ENCODE measurements around the gene CHRNA1. TPM values are rescaled to one million over a fixed set of nuclear protein-coding genes. Genes with fewer than 3 reads are reported as not detected.

Gene CHRNA1
- total RNA-seq, 2 experiments from 2014 or later, result not detected

- Mint-ChIP-seq H3K27ac (no peak overlapping the region), H3K4me3 (no peak overlapping the region), H3K4me1 (peaks cover 39% of the 10 kb centered on the region), H3K36me3 (ENCODE audit: low read depth) (no peaks in the 10 kb centered on the region), H3K9me3 (ENCODE audit: low read depth) (no peaks in the 10 kb centered on the region), H3K27me3 (no peaks in the 10 kb centered on the region)
- intact Hi-C loops (cut with DNase I, micrococcal nuclease), result no loop called here
- ATAC-seq (no peak), DNase-seq (no peak)
- ChIA-PET POLR2A (no interaction called here), CTCF (interaction anchor here (0.5 to 1.3 kb wide), 6 partner anchors 9 to 211 kb away, joined by 3 to 5 read pairs (median 4); no protein-coding TSS in a partner anchor)
Measured at GRCh38 chr2:174792309-174793025, 28.2 kb upstream of the CHRNA1 start.

- Mint-ChIP-seq H3K27ac (no peak overlapping the region), H3K27me3 (no peaks in the 10 kb centered on the region), H3K4me3 (no peak overlapping the region), H3K36me3 (ENCODE audit: low read depth) (no peaks in the 10 kb centered on the region), H3K4me1 (peaks cover 40% of the 10 kb centered on the region), H3K9me3 (ENCODE audit: low read depth) (no peaks in the 10 kb centered on the region)
- no peak for ATAC-seq
- POLR2A ChIA-PET, result no interaction called here
- no peak for DNase-seq
- CTCF ChIA-PET, result interaction anchor here (0.5 to 1.3 kb wide), 5 partner anchors 9 to 373 kb away, joined by 3 to 5 read pairs (median 4); no protein-coding TSS in a partner anchor
- intact Hi-C loops (cut with DNase I, micrococcal nuclease), result no loop called here
Measured at GRCh38 chr2:174791746-174792280, 27.5 kb upstream of the CHRNA1 start.

DNA sequence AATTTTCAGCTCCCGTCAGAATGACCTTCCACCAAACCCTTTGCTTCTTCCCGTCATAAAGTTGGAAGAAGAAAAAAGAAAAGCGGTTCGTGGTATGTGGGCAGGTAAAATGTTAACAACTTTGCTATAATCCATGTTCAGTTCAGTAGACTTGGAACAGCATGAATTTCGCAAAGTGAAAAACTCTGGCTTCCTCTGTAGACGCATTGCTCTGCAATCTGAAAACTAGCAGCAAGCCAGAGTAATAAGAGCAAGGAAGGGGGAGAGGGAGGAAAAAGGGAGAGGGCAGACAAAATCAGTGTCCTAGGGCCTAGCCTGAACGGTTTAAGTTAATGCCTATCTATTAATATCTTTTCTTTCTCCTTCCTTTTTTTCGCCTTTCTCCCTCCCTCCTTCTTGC is 26.7 kb upstream of the CHRNA1 start:
- intact Hi-C loops (cut with DNase I, micrococcal nuclease), result no loop called here
- Mint-ChIP-seq H3K36me3 (ENCODE audit: low read depth) (no peaks in the 10 kb centered on the region), H3K27ac (no peak overlapping the region), H3K4me1 (peaks cover 32% of the 10 kb centered on the region), H3K9me3 (ENCODE audit: low read depth) (no peaks in the 10 kb centered on the region), H3K4me3 (no peak overlapping the region), H3K27me3 (no peaks in the 10 kb centered on the region)
- DNase-seq (no peak), ATAC-seq (no peak)
- POLR2A ChIA-PET, result no interaction called here
- CTCF ChIA-PET, result interaction anchor here (0.6 to 1.4 kb wide), 2 partner anchors 12 to 373 kb away, joined by 3 to 4 read pairs; no protein-coding TSS in a partner anchor

GRCh38 chr2:174789001-174789400 is 24.7 kb upstream of the CHRNA1 start:
- no peak overlapping the region for H3K27ac Mint-ChIP-seq
- H3K27me3 Mint-ChIP-seq, result no peaks in the 10 kb centered on the region
- ATAC-seq (no peak), DNase-seq (no peak)
- ChIA-PET CTCF (interaction anchor here (1.0 kb wide), 2 partner anchors 40 to 90 kb away, joined by 3 read pairs; no protein-coding TSS in a partner anchor), POLR2A (no interaction called here)
- intact Hi-C loops (cut with DNase I, micrococcal nuclease), result no loop called here
- peaks cover 17% of the 10 kb centered on the region for H3K4me1 Mint-ChIP-seq
- no peaks in the 10 kb centered on the region for H3K36me3 Mint-ChIP-seq (ENCODE audit: low read depth)
- no peak overlapping the region for H3K4me3 Mint-ChIP-seq
- no peaks in the 10 kb centered on the region for H3K9me3 Mint-ChIP-seq (ENCODE audit: low read depth)

- H3K27ac Mint-ChIP-seq, result peak overlapping the region; percentile 78
- POLR2A ChIA-PET, result no interaction called here
- no peak for DNase-seq
- no peaks in the 10 kb centered on the region for H3K9me3 Mint-ChIP-seq (ENCODE audit: low read depth)
- CTCF ChIA-PET, result interaction anchor here (1.0 kb wide), 1 partner anchor 39 kb away, joined by 3 read pairs; no protein-coding TSS in a partner anchor
- peaks cover 17% of the 10 kb centered on the region for H3K4me1 Mint-ChIP-seq
- no peak overlapping the region for H3K4me3 Mint-ChIP-seq
- H3K36me3 Mint-ChIP-seq (ENCODE audit: low read depth), result no peaks in the 10 kb centered on the region
- intact Hi-C loops (cut with DNase I, micrococcal nuclease), result no loop called here
- H3K27me3 Mint-ChIP-seq, result no peaks in the 10 kb centered on the region
- ATAC-seq, result peak; percentile 39
Measured at GRCh38 chr2:174788291-174788929, 24.1 kb upstream of the CHRNA1 start.

DNA sequence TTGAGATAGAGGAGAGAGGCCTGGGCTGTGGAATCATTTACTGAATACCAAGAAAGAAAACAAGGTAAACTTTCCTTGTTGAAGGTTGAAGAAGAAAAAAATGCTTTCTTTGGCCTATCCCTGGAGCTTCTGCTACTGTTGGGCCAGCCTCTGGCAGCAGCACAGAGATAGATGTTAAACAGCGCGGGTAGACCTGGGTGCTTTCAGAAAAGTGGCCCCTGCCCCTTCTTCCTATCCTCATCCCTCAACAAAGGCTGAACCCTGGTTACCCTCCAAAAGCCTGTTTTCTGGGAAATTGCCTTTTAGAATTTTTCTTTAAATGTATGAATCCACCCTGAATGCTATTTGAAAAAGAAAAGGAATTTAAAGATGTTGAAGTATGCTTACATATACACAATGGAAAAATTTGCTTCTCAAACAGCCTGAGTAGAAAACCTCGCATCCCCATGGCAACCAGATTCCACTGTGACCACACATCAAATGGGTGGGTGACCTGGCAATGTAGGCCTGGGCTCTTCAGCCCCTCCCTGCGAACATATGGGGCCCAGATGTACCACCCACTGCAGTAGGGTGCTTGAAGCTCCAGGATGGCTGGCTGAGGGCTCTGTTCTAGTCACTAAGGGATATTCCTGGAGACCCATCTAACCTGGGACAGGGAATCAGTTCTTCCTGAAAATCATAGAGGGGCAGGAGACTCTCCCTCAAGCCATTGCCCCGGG is 23.4 kb upstream of the CHRNA1 start:
- H3K27ac Mint-ChIP-seq, result peak overlapping the region; percentile 78
- H3K4me3 Mint-ChIP-seq, result no peak overlapping the region
- CTCF ChIA-PET, result interaction anchor here (1.5 kb wide), 1 partner anchor 100 kb away, joined by 4 read pairs; no protein-coding TSS in a partner anchor
- H3K4me1 Mint-ChIP-seq, result peaks cover 15% of the 10 kb centered on the region
- intact Hi-C loops (cut with DNase I, micrococcal nuclease), result no loop called here
- H3K27me3 Mint-ChIP-seq, result no peaks in the 10 kb centered on the region
- POLR2A ChIA-PET, result no interaction called here
- no peaks in the 10 kb centered on the region for H3K9me3 Mint-ChIP-seq (ENCODE audit: low read depth)
- H3K36me3 Mint-ChIP-seq (ENCODE audit: low read depth), result no peaks in the 10 kb centered on the region
- peak; percentile 25 for DNase-seq
- peak; percentile 26 for ATAC-seq

DNA sequence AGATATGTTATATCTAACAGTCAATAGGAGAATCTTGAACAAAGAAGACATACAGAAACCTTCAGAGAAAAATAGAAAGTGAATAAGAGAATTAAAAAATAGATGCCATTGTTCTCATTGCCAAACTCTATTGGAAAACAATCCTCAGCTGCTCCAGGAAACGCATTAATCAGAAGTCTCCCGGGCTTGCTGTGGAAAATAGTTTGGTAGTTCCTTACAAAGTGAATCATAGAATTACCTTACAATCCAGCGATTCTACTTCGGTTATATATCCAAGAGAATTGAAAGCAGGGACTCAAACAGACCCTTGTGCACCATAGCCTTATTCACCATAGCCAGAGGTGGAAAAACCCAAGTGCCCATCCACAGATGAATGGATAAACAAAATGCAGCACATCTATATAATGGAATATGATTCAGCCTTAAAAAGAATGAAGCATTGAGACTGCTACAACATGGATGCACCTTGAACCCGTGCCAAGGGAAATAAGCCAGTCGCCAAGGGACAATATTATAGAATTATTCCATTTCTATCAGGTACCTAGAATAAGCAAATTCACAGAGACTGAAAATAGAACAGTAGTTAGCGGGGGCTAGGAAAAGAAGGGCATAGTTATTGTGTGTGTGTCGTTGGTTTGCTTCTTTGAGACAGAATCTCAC is 21.9 kb upstream of the CHRNA1 start:
- Mint-ChIP-seq H3K36me3 (ENCODE audit: low read depth) (no peaks in the 10 kb centered on the region), H3K4me3 (no peak overlapping the region), H3K4me1 (peaks cover 15% of the 10 kb centered on the region), H3K27me3 (no peaks in the 10 kb centered on the region), H3K9me3 (ENCODE audit: low read depth) (no peaks in the 10 kb centered on the region), H3K27ac (no peak overlapping the region)
- POLR2A ChIA-PET, result no interaction called here
- intact Hi-C loops (cut with DNase I, micrococcal nuclease), result no loop called here
- DNase-seq, result no peak
- no peak for ATAC-seq
- CTCF ChIA-PET, result interaction anchor here (0.7 to 1.5 kb wide), 3 partner anchors 10 to 98 kb away, joined by 4 to 5 read pairs (median 4); no protein-coding TSS in a partner anchor

DNA sequence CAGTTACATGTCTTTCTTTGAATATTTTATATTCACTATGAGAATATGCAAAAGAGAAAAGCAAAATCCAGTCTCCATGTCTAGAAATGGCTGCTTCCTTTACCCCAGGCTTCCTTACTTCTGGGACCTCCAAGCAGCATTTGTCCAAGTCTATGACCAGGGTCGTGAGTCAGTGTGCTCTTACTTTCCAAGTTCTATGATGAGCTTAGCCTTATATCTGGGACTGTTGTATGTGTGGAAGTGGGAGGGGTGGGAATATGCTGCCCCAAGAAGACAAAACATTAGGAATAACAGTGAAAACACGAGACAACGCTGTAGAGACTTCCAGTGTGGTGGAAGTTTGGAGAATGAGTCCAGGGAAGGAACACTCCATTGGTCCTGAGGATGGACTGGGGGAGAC is 21.2 kb upstream of the CHRNA1 start:
- Mint-ChIP-seq H3K4me1 (peaks cover 18% of the 10 kb centered on the region), H3K27ac (no peak overlapping the region), H3K27me3 (no peaks in the 10 kb centered on the region), H3K36me3 (ENCODE audit: low read depth) (no peaks in the 10 kb centered on the region), H3K9me3 (ENCODE audit: low read depth) (no peaks in the 10 kb centered on the region), H3K4me3 (no peak overlapping the region)
- DNase-seq, result no peak
- ChIA-PET CTCF (interaction anchor here (0.7 kb wide), 1 partner anchor 14 kb away, joined by 5 read pairs; no protein-coding TSS in a partner anchor), POLR2A (no interaction called here)
- no peak for ATAC-seq
- intact Hi-C loops (cut with DNase I, micrococcal nuclease), result no loop called here

DNA sequence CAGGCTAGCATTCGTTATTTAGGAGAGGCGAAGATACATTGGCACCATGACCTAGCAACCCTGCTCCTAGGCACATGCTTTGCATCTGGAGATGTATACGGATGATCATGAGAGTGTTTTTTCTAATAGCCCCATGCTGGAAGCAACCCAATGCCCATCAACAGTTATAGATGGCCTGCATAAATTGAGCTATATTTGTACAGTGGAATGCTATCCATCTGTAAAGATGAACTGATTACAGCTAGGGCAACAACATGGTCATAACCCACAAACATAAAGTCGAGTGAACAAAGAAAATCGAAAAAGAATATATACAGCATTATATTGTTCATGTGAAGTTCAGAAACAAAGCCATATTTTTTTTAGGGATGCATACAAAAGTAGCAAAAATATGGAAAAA is 20.6 kb upstream of the CHRNA1 start:
- intact Hi-C loops (cut with DNase I, micrococcal nuclease), result no loop called here
- no peaks in the 10 kb centered on the region for H3K9me3 Mint-ChIP-seq (ENCODE audit: low read depth)
- no peaks in the 10 kb centered on the region for H3K36me3 Mint-ChIP-seq (ENCODE audit: low read depth)
- peaks cover 23% of the 10 kb centered on the region for H3K4me1 Mint-ChIP-seq
- H3K27ac Mint-ChIP-seq, result no peak overlapping the region
- DNase-seq (no peak), ATAC-seq (no peak)
- POLR2A ChIA-PET, result interaction anchor here (0.6 kb wide), 1 partner anchor 32 kb away, joined by 3 read pairs; no protein-coding TSS in a partner anchor
- H3K27me3 Mint-ChIP-seq, result no peaks in the 10 kb centered on the region
- no peak overlapping the region for H3K4me3 Mint-ChIP-seq
- CTCF ChIA-PET, result interaction anchor here (0.6 kb wide), 1 partner anchor 59 kb away, joined by 3 read pairs; no protein-coding TSS in a partner anchor

DNA sequence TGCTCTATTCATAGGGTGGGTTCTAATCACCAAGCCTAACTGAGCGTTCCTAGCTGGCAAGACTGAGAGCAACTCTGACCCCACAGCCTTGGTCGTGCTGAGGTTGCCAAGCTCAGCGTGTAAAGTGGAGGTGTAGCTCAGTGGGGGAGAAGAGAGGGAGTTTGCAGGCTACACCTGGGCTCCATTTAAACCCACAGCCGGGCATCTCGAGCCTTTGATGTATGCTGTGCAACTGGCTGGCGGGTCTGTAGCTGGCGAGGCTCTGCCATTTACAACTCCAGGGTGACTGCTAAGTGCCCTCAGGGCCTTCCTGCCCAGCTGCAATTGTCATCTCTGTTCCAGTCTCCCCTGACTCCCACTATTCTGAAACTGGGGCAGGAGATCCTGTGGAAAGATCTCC is 20.0 kb upstream of the CHRNA1 start:
- Mint-ChIP-seq H3K9me3 (ENCODE audit: low read depth) (no peaks in the 10 kb centered on the region), H3K27me3 (no peaks in the 10 kb centered on the region), H3K27ac (no peak overlapping the region), H3K4me1 (peaks cover 27% of the 10 kb centered on the region), H3K4me3 (no peak overlapping the region), H3K36me3 (ENCODE audit: low read depth) (no peaks in the 10 kb centered on the region)
- intact Hi-C loops (cut with DNase I, micrococcal nuclease), result no loop called here
- CTCF ChIA-PET, result interaction anchor here (0.6 kb wide), 1 partner anchor 60 kb away, joined by 3 read pairs; no protein-coding TSS in a partner anchor
- no peak for ATAC-seq
- no peak for DNase-seq
- POLR2A ChIA-PET, result no interaction called here

- no peak overlapping the region for H3K27ac Mint-ChIP-seq
- no peaks in the 10 kb centered on the region for H3K27me3 Mint-ChIP-seq
- no peaks in the 10 kb centered on the region for H3K9me3 Mint-ChIP-seq (ENCODE audit: low read depth)
- H3K36me3 Mint-ChIP-seq (ENCODE audit: low read depth), result no peaks in the 10 kb centered on the region
- intact Hi-C loops (cut with DNase I, micrococcal nuclease), result no loop called here
- no peak for ATAC-seq
- H3K4me1 Mint-ChIP-seq, result peaks cover 34% of the 10 kb centered on the region
- POLR2A ChIA-PET, result no interaction called here
- DNase-seq, result no peak
- no peak overlapping the region for H3K4me3 Mint-ChIP-seq
- CTCF ChIA-PET, result interaction anchor here (1.8 kb wide), 1 partner anchor 11 kb away, joined by 9 read pairs; no protein-coding TSS in a partner anchor
Measured at GRCh38 chr2:174781996-174782395, 17.7 kb upstream of the CHRNA1 start.

Data from activated CD4-positive, alpha-beta T cell treated with anti-CD3 and anti-CD28 coated beads for 36 hours (primary cell).